Lower lobe of right lung (tissue), 2 donors: Measurements from ENCODE around the gene NUP160. TPM values are rescaled to one million over a fixed set of nuclear protein-coding genes. Genes with fewer than 3 reads are reported as not detected.
"Not testable (repeated sequence)": the region's sequence is repeated elsewhere in the genome, so short reads cannot be mapped to it uniquely, and the experiment has no call there.

Experiments
- ATAC-seq, 2 donors: fragments of 200-7000 bp; cut with Tn5 transposase; one replicate each; pipeline ENCODE4 v1.9.1; 2020 to 2022; ENCODE audit warnings: mild to moderate bottlenecking in 2 of 2, moderate library complexity in 2 of 2
- DNase-seq: peaks from one replicate; pipeline ENCODE4 v3.0.0-alpha.2; 2020
- H3K27ac ChIP-seq: fragments of 200-600 bp; one replicate; pipeline ENCODE4 v1.8.0; 2022
- H3K27me3 ChIP-seq: fragments of 200-600 bp; one replicate; pipeline ENCODE4 v1.8.0; 2022; ENCODE audit warnings: low read depth
- H3K36me3 ChIP-seq: fragments of 200-600 bp; one replicate; pipeline ENCODE4 v1.8.0; 2022; ENCODE audit warnings: mild to moderate bottlenecking
- H3K4me1 ChIP-seq: fragments of 200-600 bp; one replicate; pipeline ENCODE4 v1.8.0; 2022
- H3K4me3 ChIP-seq: fragments of 200-600 bp; one replicate; pipeline ENCODE4 v1.8.0; 2022; ENCODE audit warnings: mild to moderate bottlenecking
- H3K9me3 ChIP-seq: fragments of 200-600 bp; one replicate; pipeline ENCODE4 v1.8.0; 2022
- CTCF ChIP-seq: fragments of 200-600 bp; IDR thresholded peaks from one replicate; pipeline ENCODE4 v1.8.0; 2022; ENCODE audit warnings: antibody characterized with exemption, mild to moderate bottlenecking
- intact Hi-C: fragments of 100-400 bp; cut with DNase I; formaldehyde crosslinking; loops from one replicate; pipeline ENCODE4 v1.11.0; 2022
- total RNA-seq: library from RNA; stranded (reverse); fragmentation: NEBNext Ultra II Directional; extraction: Animal tissue kit (Norgen Biotek cat#: 25700); gene quantifications from one replicate; pipeline ENCODE4 v1.2.1, GENCODE V29; 2021
- donor health status: DM: no; HTN: yes; CAD: no; lungs with severe emphysema.

NUP160 gene
- total RNA-seq, 1 donor from 2014 or later: 43.3 TPM

GRCh38 chr11:47889714-47890441, 41.7 kb upstream of the NUP160 start:
- Histone ChIP-seq H3K27me3 (no peaks in the 10 kb centered on the region), H3K9me3 (no peaks in the 10 kb centered on the region), H3K4me3 (no peak overlapping the region), H3K36me3 (no peaks in the 10 kb centered on the region), H3K4me1 (peaks cover 27% of the 10 kb centered on the region), H3K27ac (no peak overlapping the region)
- peak in 1 of 2 donors; percentile 23 for ATAC-seq
- intact Hi-C loops: no loop called here
- no peak for DNase-seq
- no peak for TF ChIP-seq CTCF

DNA sequence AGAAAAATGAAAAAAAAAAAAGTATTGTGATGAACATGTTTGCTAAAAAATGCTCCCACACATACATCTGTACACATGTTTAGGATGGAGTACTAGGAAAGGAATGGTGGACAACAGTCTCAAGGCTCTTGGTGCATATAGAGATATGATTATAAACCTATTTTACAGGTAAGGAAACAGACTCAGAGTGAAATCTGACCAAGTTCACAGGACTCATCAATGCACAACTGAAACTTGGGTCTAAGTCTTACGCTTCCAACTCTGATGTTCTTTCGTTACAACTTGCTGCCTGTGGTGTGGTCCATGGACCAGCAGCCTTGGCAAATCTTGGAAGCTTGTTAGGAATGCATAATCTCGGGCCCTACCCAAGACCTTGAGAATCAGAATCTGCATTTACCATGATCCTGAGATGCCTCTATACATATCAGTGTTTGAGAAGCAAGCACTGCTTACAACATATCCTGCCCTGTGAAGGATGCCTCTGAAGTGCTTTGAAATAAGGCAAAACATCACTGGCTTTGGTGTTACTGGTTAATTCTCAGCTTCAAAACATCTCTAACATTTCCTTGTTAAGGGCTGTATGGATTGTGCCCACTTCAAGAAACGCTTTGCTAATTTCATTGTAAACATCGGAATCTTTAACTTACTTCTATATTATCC, 39.9 kb upstream of the NUP160 start:
- no peaks in the 10 kb centered on the region for H3K36me3 ChIP-seq
- no peak for DNase-seq
- H3K27ac ChIP-seq: no peak overlapping the region
- no peaks in the 10 kb centered on the region for H3K9me3 ChIP-seq
- H3K4me1 ChIP-seq: peaks cover 27% of the 10 kb centered on the region
- H3K27me3 ChIP-seq: no peaks in the 10 kb centered on the region
- H3K4me3 ChIP-seq: no peak overlapping the region
- intact Hi-C loops: no loop called here
- no peak for TF ChIP-seq CTCF
- no peak for ATAC-seq

DNA sequence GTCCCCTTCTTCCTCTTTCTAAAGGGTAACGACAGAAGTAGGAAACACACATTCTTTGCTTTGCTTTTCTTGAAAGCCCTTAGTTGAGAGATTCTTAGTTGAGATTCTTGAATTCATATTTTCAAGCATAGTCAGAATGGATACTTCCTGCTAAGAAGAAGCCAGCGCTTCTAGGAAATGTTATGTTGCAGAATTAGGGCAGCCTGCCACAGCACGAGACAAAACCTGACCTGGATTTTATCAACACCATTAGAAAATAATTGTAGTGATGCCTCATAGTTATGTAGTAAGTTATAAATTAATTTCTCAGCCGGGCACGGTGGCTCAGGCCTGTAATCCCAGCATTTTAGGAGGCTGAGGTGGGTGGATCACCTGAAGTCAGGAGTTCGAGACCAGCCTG, 37.9 kb upstream of the NUP160 start:
- H3K4me3 ChIP-seq: no peak overlapping the region
- no peak for DNase-seq
- TF ChIP-seq CTCF: no peak
- peak overlapping the region; percentile 74 for H3K27ac ChIP-seq
- ATAC-seq: peak; percentile 75 to 78
- H3K36me3 ChIP-seq: no peaks in the 10 kb centered on the region
- H3K4me1 ChIP-seq: peaks cover 28% of the 10 kb centered on the region
- H3K27me3 ChIP-seq: no peaks in the 10 kb centered on the region
- intact Hi-C loops: no loop called here
- no peaks in the 10 kb centered on the region for H3K9me3 ChIP-seq

GRCh38 chr11:47882437-47882836, 34.3 kb upstream of the NUP160 start:
- intact Hi-C loops, H3K27ac ChIP-seq, H3K36me3 ChIP-seq, H3K9me3 ChIP-seq, DNase-seq, ATAC-seq, H3K27me3 ChIP-seq, H3K4me3 ChIP-seq: not testable (repeated sequence)
- peaks cover 23% of the 10 kb centered on the region for H3K4me1 ChIP-seq

DNA sequence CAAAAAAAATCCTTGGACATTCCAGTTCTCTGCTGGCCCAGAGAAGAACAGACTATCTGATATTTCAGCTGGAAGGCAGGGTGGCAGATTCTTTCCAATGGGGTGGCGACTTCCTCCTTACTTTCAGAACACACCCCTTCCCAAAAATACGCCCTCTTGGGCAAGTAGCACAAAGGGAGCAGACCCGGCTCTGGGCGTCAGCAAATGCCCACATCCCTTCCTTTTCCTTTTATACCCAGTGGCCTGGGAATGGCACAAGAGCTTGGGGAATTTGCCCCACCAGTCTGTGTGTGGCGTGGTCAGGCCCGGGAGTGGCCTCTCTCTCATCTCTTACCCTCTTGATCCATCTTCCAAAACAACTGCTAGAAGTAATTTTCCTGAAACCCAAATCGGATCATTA, 33.0 kb upstream of the NUP160 start:
- DNase-seq: peak; percentile 57
- no peaks in the 10 kb centered on the region for H3K27me3 ChIP-seq
- peak; percentile 49 to 67 for ATAC-seq
- intact Hi-C loops: no loop called here
- peaks cover 5% of the 10 kb centered on the region for H3K9me3 ChIP-seq
- H3K36me3 ChIP-seq: no peaks in the 10 kb centered on the region
- H3K4me1 ChIP-seq: peaks cover 17% of the 10 kb centered on the region
- no peak for TF ChIP-seq CTCF
- no peak overlapping the region for H3K27ac ChIP-seq
- no peak overlapping the region for H3K4me3 ChIP-seq
